ENCODE results near the gene USP49. TPM values are rescaled to one million over a fixed set of nuclear protein-coding genes. Genes with fewer than 3 reads are reported as not detected.
A peak's percentile ranks its signal among the peaks of the same experiment; 100 is the strongest.

Gene USP49
- total and polyA plus RNA-seq, 12 donors: 0.58 to 2.0 (median 1.7) TPM

DNA sequence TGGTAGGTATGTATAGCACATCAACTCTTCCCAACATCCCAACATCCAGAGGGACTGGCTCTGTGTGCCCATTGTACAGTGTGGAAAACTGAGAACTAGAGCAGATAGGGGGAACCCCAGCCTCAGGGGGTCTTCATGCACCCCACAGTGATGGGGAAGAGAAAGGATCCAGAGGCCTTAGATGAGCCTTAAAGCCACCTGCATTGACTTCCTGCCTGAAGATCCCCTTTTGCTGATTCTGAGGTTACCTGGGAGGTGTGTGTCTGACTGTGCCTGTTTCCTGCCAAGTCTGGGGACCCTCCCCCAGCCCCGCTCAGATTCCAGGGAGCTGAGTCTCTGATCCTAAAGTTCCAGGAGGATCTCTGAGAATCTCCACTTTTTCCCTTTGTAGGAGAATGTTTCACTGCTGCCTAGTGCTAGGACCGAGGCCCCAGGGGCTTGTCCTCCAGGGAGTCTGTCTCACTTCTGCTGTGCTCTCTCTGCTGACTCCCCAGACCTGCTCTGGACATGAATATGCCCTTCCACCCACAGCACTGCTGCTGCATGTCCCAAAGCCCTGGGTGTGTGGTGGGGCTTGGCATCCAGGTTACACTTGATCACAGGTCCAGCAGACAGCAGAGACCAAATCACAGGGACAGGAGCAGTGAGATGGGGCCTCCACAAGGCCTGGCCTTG lies 135.1 kb downstream of the USP49 start:
- no peaks in the 10 kb centered on the region for H3K4me1 ChIP-seq
- no peaks in the 10 kb centered on the region for H3K27me3 ChIP-seq
- intact Hi-C loops (cut with DNase I): no loop called here
- H3K9me3 ChIP-seq: no peaks in the 10 kb centered on the region
- TF ChIP-seq CTCF (IDR thresholded peaks at IDR 0.05): no peak
- WGBS, 2 donors: 77 to 83% methylated on average over 2 of the region's 2 CpGs
- DNase-seq: no peak
- no peaks in the 10 kb centered on the region for H3K36me3 ChIP-seq
- peak in 1 of 8 donors; percentile 14 for ATAC-seq
- H3K27ac ChIP-seq: no peak overlapping the region
- no peak overlapping the region for H3K4me3 ChIP-seq

GRCh38 chr6:41759106-41759904 lies 135.9 kb downstream of the USP49 start:
- DNase-seq (no peak), ATAC-seq (peak in 1 of 8 donors; percentile 9)
- Histone ChIP-seq H3K36me3 (no peaks in the 10 kb centered on the region), H3K27ac (no peak overlapping the region), H3K27me3 (no peaks in the 10 kb centered on the region), H3K4me1 (no peaks in the 10 kb centered on the region), H3K9me3 (no peaks in the 10 kb centered on the region), H3K4me3 (no peak overlapping the region)
- 89 to 93% methylated on average over 13 of the region's 13 CpGs for WGBS, 2 donors
- no peak for TF ChIP-seq CTCF (IDR thresholded peaks at IDR 0.05)
- intact Hi-C loops (cut with DNase I): no loop called here

GRCh38 chr6:41758641-41759035 lies 136.5 kb downstream of the USP49 start:
- H3K9me3 ChIP-seq: no peaks in the 10 kb centered on the region
- no peak for ATAC-seq
- no peaks in the 10 kb centered on the region for H3K27me3 ChIP-seq
- 78 to 87% methylated on average over 6 of the region's 6 CpGs for WGBS, 2 donors
- H3K4me3 ChIP-seq: no peak overlapping the region
- intact Hi-C loops (cut with DNase I): no loop called here
- H3K4me1 ChIP-seq: no peaks in the 10 kb centered on the region
- H3K36me3 ChIP-seq: no peaks in the 10 kb centered on the region
- H3K27ac ChIP-seq: no peak overlapping the region
- DNase-seq: no peak
- TF ChIP-seq CTCF (IDR thresholded peaks at IDR 0.05): no peak

- TF ChIP-seq CTCF (IDR thresholded peaks at IDR 0.05): no peak
- no peak overlapping the region for H3K4me3 ChIP-seq
- no peak for ATAC-seq
- intact Hi-C loops (cut with DNase I): no loop called here
- no peaks in the 10 kb centered on the region for H3K9me3 ChIP-seq
- DNase-seq: no peak
- no peaks in the 10 kb centered on the region for H3K36me3 ChIP-seq
- H3K4me1 ChIP-seq: no peaks in the 10 kb centered on the region
- WGBS, 2 donors: 61 to 68% methylated on average over 8 of the region's 8 CpGs
- H3K27me3 ChIP-seq: no peaks in the 10 kb centered on the region
- H3K27ac ChIP-seq: no peak overlapping the region
Observed at GRCh38 chr6:41757931-41758640, 137.1 kb downstream of the USP49 start.

Data from heart right ventricle (tissue), 16 donors.